Large intestine (tissue), 3 donors: ENCODE results near the gene RLN1. TPM values are rescaled to one million over a fixed set of nuclear protein-coding genes. Genes with fewer than 3 reads are reported as not detected.
"Not testable (repeated sequence)": the region's sequence is repeated elsewhere in the genome, so short reads cannot be mapped to it uniquely, and the experiment has no call there.

Experiments used
- DNase-seq, 2 donors: peaks; one replicate each; pipeline versions ENCODE4 v3.0.0 to v3.0.0-alpha.2; 2013
- H3K27ac ChIP-seq: one replicate; pipeline ENCODE4 v1.5.1; 2013; ENCODE audit warnings: low read length
- H3K27me3 ChIP-seq: 2 replicates; pipeline ENCODE4 v1.6.1; 2013; ENCODE audit warnings: low read length; ENCODE audit not compliant: control insufficient read depth, insufficient read depth
- H3K36me3 ChIP-seq: 2 replicates; pipeline ENCODE4 v1.6.1; 2013; ENCODE audit warnings: low read length; ENCODE audit not compliant: control insufficient read depth, insufficient read depth
- H3K4me1 ChIP-seq: one replicate; pipeline ENCODE4 v1.6.1; 2013; ENCODE audit warnings: low read length; ENCODE audit not compliant: control insufficient read depth, insufficient read depth
- H3K4me3 ChIP-seq: one replicate; pipeline ENCODE4 v1.5.1; 2013; ENCODE audit warnings: low read length
- H3K9me3 ChIP-seq: one replicate; pipeline ENCODE4 v1.6.1; 2013; ENCODE audit warnings: mild to moderate bottlenecking, low read depth, low read length, moderate library complexity; ENCODE audit not compliant: control insufficient read depth
- WGBS: methylation state at CpG from one replicate; pipeline ENCODE4 v1.1.5; 2013; ENCODE audit warnings: low lambda C conversion rate; ENCODE audit not compliant: insufficient coverage; 5-methylcytosine and 5-hydroxymethylcytosine counted together
- polyA plus RNA-seq: library from polyadenylated mRNA; unstranded; fragments of 120-200 nt; gene quantifications from one replicate; pipeline ENCODE4 v1.2.1, GENCODE V29; 2013

RLN1 gene
- polyA plus RNA-seq, 1 donor: not detected

DNA sequence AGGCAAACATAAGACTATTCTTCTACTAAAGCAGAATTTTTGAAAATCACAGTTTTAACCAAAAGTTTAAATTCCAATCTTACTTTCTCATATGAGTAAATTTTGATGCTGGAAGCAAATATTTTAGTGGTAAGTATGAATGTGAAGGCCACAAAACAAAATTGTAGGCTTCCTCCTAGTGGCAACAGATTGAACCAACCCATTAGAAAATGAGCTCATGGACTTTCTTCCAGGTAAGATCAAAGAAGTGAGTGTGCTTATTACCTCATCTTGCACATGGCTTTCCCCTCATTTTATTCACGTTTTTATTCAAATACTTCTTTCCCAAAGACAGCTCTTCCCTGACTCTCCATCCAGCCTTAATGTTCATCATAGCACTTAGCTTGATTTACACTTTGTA is 18.6 kb downstream of the RLN1 start:
- DNase-seq: no peak
- no peaks in the 10 kb centered on the region for H3K36me3 ChIP-seq
- H3K4me1 ChIP-seq: no peaks in the 10 kb centered on the region
- H3K27ac ChIP-seq: no peak overlapping the region
- no peaks in the 10 kb centered on the region for H3K9me3 ChIP-seq
- 88% methylated on average over 1 of the region's 1 CpG for WGBS
- no peak overlapping the region for H3K4me3 ChIP-seq
- no peaks in the 10 kb centered on the region for H3K27me3 ChIP-seq

DNA sequence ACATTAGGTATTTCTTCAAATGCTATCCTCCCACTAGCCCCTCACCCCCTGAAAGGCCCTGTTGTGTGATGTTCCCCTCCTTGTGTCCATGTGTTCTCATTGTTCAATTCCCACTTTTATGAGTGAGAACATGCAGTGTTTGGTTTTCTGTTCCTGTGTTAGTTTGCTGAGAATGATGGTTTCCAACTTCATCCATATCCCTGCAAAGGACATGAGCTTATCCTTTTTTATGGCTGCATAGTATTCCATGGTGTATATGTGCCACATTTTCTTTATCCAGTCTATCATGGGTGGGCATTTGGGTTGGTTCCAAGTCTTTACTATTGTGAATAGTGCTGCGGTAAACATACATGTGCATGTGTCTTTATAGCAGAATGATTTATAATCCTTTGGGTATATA is 23.3 kb downstream of the RLN1 start:
- not testable (repeated sequence) for H3K36me3 ChIP-seq, H3K27ac ChIP-seq, DNase-seq, H3K4me1 ChIP-seq, H3K9me3 ChIP-seq, H3K4me3 ChIP-seq, H3K27me3 ChIP-seq
- WGBS: no CpG with 5 or more reads among the region's 1 CpG

DNA sequence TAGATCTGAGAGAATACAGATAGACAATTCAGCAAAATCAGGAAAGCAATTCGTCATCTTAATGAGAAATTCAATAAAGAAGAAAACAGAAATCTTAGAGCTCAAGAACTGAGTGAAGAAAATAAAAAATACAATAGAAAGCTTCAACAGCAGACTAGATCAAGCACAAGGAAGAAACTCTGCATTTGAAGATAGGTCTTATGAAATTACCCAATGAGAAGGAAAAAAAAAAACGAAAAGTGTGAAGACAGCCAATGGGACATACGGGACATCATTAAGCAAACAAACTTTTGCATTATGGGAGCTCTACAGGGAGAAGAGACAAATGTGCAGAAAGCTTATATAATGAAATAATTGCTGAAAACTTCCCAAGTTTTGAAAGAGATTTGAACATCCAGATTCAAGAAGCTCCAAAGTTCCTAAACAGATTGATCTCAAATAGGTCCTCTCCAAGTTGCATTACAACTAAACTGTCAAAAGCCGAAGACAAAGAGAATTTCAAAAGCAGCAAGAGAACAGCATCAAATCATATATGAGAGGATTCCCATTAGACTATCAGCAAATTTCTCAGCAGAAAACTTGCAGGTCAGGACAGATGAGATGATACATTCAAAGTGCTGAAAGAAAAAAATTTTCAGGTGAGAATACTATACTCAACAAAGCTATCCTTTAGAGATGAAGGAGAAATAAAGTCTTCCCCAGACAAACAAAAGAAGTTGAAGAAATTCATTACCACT is 24.3 kb downstream of the RLN1 start:
- Histone ChIP-seq H3K9me3 (no peaks in the 10 kb centered on the region), H3K36me3 (no peaks in the 10 kb centered on the region), H3K4me3 (no peak overlapping the region), H3K27ac (no peak overlapping the region), H3K4me1 (no peaks in the 10 kb centered on the region), H3K27me3 (no peaks in the 10 kb centered on the region)
- WGBS: 64% methylated on average over 3 of the region's 4 CpGs
- DNase-seq: no peak

DNA sequence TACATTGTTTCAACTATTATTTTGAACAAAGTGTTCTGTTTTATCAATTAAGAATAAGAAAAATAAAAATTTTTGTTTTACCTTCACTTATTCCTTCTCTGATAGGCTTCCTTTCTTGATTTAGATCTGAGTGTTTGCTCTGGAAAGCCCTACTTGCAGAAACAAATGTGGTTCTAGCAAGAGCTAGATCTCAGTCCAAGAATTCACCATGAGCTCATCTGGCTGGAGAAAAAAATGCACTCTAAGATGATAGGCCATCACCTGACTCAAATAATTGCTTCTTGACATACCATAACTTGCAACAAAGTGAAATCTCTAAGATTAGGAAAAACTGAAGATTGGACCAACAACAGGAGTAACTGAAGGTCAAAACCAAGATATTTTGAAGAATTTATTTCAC is 28.8 kb downstream of the RLN1 start:
- DNase-seq: no peak
- no peak overlapping the region for H3K27ac ChIP-seq
- peaks cover 6% of the 10 kb centered on the region for H3K27me3 ChIP-seq
- H3K4me3 ChIP-seq: no peak overlapping the region
- H3K36me3 ChIP-seq: no peaks in the 10 kb centered on the region
- no peaks in the 10 kb centered on the region for H3K4me1 ChIP-seq
- no peaks in the 10 kb centered on the region for H3K9me3 ChIP-seq

DNA sequence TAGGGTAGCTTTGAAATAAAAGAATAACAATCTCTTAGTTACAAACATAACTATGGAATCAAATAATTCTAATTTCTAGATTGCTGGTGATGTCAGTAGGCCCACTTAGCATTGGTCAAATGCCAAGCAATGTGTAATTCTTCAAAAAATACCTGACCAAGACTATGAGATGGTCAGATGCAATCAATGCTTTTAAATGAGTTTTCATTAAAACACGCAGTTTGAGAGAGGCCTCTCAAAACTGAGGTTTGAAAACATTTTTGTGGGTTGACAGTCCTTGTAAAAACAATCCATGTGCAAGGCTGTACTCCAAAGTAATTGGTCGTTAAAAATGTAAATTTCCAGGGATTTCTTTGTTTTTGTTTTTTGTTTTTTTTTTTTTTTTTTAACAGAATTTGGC is 33.9 kb downstream of the RLN1 start:
- H3K9me3 ChIP-seq: no peaks in the 10 kb centered on the region
- no peak overlapping the region for H3K4me3 ChIP-seq
- no peak for DNase-seq
- no peaks in the 10 kb centered on the region for H3K36me3 ChIP-seq
- H3K4me1 ChIP-seq: no peaks in the 10 kb centered on the region
- H3K27ac ChIP-seq: no peak overlapping the region
- WGBS: 60% methylated on average over 1 of the region's 2 CpGs
- peaks cover 10% of the 10 kb centered on the region for H3K27me3 ChIP-seq

DNA sequence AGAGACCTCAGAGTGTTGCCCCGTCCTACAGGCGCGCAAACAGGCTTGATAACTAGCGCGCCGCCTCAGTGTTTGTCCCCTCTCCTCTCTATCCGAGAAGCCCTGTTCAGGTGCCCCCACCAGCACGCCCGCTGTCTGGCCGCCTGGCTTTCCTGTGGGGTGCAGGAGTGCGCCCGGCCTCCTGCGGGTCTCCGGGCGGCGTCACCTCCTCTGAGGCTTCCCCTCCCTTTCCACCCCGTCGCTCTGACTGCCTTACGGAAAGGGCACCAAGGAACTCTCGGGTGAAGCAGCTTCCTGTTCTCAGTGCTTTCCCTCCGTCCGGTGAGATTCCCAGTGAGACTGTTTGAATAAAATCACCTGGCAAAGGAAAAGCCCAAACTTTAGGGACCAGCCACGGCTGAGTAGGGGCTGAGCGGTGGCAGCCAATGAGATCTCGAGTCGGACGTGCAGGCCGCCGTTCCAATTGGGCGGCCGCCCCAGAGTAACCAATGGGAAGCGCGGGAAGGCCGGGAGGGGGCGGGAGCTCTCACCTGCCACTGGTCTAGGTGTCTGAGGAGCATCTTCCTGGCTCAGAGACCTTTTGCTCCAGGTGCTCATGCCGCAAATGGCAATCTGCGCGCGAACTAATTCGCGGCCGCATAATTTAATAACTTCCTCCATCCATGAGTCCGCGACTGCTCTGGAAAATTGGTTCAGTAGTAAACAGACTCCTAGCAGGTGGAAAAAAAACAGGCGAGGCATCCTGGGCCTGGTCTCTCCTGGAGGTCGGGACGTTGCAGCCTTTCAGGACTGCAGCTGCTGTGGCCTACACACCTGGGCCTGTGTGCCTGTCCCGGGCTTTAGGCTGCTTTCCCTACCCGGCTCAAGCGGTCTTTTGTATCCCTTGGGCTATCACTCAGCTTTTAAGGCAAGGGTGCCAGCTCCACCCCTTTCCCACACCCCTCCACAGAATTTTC is 35.6 kb downstream of the RLN1 start, which contains the start of gene RLN2:
Gene RLN2, minus strand, starts transcription at position 877 of the 956 bp plus-strand sequence. Its CDS starts 136 bp downstream, at position 741.
- not testable (repeated sequence) for H3K36me3 ChIP-seq, H3K27ac ChIP-seq, H3K27me3 ChIP-seq, H3K4me1 ChIP-seq, H3K9me3 ChIP-seq, H3K4me3 ChIP-seq
- WGBS: no CpG with 5 or more reads among the region's 50 CpGs
- DNase-seq: peak in 1 of 2 donors; percentile 17

DNA sequence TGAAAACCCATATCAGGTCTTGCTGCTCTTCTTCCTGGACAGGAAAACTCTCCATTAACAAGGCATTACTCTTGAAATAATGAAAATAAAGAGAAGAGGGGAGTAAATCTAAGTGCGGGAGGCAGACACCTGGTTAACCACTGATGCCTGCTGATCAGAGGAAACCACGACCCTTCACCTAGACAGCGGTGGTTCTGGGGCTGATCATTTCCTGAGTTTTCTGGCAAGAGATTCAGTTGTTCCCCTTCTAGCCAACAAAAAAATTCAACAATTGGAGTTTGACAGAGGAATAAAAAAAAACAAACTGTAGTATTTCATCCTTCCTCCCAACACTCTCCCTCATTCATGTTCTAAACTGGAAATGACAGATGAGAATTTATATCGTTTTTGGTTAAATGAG is 38.1 kb downstream of the RLN1 start:
- Histone ChIP-seq H3K4me1 (no peaks in the 10 kb centered on the region), H3K4me3 (no peak overlapping the region), H3K27ac (no peak overlapping the region), H3K9me3 (no peaks in the 10 kb centered on the region), H3K36me3 (no peaks in the 10 kb centered on the region), H3K27me3 (peaks cover 4% of the 10 kb centered on the region)
- DNase-seq: no peak
- 80% methylated on average over 1 of the region's 4 CpGs for WGBS

DNA sequence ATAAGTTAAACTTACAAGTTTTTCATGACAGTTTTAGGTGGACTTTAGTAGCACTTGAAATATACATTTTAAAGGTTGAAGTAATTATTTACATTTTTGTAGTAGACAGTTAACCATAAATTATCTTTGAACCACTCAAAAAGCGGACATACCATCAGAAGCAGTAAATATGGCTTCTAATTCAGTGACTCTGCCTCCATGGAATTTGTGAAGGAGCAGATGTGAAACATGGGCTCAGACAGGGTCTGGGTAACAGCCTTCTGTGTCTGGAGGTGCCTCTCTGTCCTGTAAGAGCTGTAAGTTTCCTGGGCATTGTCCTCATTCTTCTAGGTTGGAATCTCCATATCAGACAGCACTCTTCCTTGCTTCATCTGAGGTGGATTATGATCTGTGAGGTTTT is 47.5 kb downstream of the RLN1 start:
- Histone ChIP-seq H3K27me3 (peaks cover 2% of the 10 kb centered on the region), H3K36me3 (no peaks in the 10 kb centered on the region), H3K4me1 (no peaks in the 10 kb centered on the region), H3K9me3 (no peaks in the 10 kb centered on the region), H3K4me3 (no peak overlapping the region), H3K27ac (no peak overlapping the region)
- no peak for DNase-seq
- WGBS: no CpG with 5 or more reads among the region's 1 CpG

DNA sequence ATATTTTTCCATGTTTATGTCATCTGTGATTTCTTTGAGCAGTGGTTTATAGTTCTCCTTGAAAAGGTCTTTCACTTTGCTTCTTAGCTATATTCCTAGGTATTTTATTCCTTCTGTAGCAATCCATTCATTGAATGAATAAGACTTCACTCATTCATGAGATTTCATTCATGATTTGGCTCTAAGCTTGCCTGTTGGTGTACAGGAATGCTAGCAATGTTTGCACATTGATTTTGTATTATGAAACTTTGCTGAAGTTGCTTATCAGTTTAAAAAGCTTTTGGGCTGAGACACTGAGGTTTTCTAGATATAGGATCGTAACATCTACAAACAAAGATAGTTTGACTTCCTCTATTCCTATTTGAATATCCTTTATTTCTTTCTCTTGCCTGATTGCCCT is 51.1 kb downstream of the RLN1 start:
- no peaks in the 10 kb centered on the region for H3K4me1 ChIP-seq
- H3K27me3 ChIP-seq: peaks cover 2% of the 10 kb centered on the region
- no CpG with 5 or more reads among the region's 1 CpG for WGBS
- H3K9me3 ChIP-seq: no peaks in the 10 kb centered on the region
- H3K27ac ChIP-seq: no peak overlapping the region
- H3K4me3 ChIP-seq: no peak overlapping the region
- H3K36me3 ChIP-seq: no peaks in the 10 kb centered on the region
- DNase-seq: no peak

DNA sequence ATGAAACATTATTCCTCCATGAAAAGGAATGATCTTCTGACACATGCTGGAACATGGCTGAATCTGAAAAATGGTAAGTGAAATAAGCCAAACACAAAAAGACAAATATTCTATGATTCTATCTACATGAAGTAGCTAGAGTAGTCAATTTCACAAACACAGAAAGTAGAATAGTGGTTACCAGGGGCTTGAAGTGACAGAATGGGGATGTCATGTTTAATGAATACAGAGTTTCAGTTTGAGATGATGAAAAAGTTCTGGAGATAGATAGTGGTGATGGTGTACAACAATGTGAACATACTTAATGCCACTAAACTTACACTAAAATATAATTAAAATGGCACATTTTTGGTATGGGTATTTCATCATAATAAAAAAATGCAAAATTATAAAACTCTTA is 53.4 kb downstream of the RLN1 start:
- DNase-seq: no peak
- no peak overlapping the region for H3K27ac ChIP-seq
- no peaks in the 10 kb centered on the region for H3K36me3 ChIP-seq
- no peaks in the 10 kb centered on the region for H3K4me1 ChIP-seq
- no peaks in the 10 kb centered on the region for H3K9me3 ChIP-seq
- H3K4me3 ChIP-seq: no peak overlapping the region
- no peaks in the 10 kb centered on the region for H3K27me3 ChIP-seq
